Right lobe of liver (tissue), 4 donors: Measurements from ENCODE around the gene OR10A2.

Source experiments
- POLR2A ChIP-seq: fragments of 450-650 bp; IDR thresholded peaks from one replicate; pipeline ENCODE4 v1.6.1; 2017; ENCODE audit warnings: antibody characterized with exemption, mild to moderate bottlenecking
- TF ChIP-seq, protein P1 (sequence below), 4 donors: fragments of 200-600 bp in 3 of 4; fragments of 450-650 bp in 1 of 4; IDR thresholded peaks; one replicate each; pipeline versions ENCODE4 v1.5.1 to v1.8.0; 2016 to 2022; ENCODE audit warnings: antibody characterized with exemption in 4 of 4, mild to moderate bottlenecking in 2 of 4
- donor health status: DM: no; HTN: no; CAD: no.
- donor health status: DM: no; HTN: no; CAD: no.
- donor health status: DM: no; HTN: yes; CAD: no.

DNA sequence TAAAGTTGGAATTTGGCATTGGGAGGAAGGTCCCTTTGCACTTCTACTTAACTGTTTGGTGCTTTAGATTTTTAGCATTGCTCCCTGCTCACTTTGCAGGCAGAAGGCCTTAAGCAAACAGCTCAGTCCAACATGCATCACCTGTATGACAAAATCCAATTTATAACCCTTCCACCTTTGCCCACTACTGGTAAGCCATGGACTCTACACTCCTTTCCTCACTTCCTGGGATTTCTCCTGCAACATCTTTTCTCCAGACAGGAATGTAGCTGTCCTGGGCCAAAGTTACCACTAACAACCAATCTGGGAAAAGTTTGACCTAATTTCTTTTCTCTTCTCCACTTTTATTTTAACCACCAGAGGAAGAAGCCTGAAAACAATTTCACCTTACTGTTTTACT is 31.2 kb downstream of the OR10A2 start:
- TF ChIP-seq, protein P1, sequence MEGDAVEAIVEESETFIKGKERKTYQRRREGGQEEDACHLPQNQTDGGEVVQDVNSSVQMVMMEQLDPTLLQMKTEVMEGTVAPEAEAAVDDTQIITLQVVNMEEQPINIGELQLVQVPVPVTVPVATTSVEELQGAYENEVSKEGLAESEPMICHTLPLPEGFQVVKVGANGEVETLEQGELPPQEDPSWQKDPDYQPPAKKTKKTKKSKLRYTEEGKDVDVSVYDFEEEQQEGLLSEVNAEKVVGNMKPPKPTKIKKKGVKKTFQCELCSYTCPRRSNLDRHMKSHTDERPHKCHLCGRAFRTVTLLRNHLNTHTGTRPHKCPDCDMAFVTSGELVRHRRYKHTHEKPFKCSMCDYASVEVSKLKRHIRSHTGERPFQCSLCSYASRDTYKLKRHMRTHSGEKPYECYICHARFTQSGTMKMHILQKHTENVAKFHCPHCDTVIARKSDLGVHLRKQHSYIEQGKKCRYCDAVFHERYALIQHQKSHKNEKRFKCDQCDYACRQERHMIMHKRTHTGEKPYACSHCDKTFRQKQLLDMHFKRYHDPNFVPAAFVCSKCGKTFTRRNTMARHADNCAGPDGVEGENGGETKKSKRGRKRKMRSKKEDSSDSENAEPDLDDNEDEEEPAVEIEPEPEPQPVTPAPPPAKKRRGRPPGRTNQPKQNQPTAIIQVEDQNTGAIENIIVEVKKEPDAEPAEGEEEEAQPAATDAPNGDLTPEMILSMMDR (IDR thresholded peaks at IDR 0.05), result no peak
- no peak for TF ChIP-seq POLR2A
